ENCODE measurements around the gene KCTD8. TPM values are rescaled to one million over a fixed set of nuclear protein-coding genes. Genes with fewer than 3 reads are reported as not detected.

KCTD8 gene
- total RNA-seq, 1 experiment from 2014 or later = not detected

DNA sequence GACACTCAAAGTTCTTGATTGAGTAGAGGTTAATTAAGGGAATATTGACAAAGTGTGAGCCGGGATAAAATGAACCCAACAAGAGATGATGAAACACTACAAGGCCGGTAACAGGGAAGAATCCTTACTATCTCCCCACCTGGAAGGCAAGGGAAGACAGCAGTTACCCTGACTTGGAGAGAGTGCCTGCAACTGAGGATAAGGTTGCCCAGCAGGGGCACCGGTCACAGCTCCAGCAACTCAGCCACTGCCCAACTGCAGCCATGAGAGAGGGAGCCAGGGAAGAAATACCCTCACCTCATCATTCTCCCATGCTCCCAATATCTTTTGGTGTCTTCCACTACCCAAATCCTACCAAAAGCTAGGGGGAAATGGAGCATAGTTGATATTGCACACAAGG lies 212.7 kb downstream of the KCTD8 start:
- BruUV-seq (replicated peaks) = no TSS peak
- Histone ChIP-seq H3K27ac (ENCODE audit: low read length) (no peak overlapping the region), H3K9me3 (ENCODE audit: control insufficient read depth, insufficient read depth, low read depth, low read length) (no peaks in the 10 kb centered on the region), H3K4me3 (ENCODE audit: low read depth in 2 of 2, low read length in 2 of 2) (no peak overlapping the region), H3K27me3 (ENCODE audit: control insufficient read depth, insufficient read depth, low read length) (no peaks in the 10 kb centered on the region), H3K36me3 (ENCODE audit: control insufficient read depth, insufficient read depth, low read length) (no peaks in the 10 kb centered on the region), H3K4me1 (ENCODE audit: control insufficient read depth, insufficient read depth, low read length) (no peaks in the 10 kb centered on the region)
- intact Hi-C loops (cut with micrococcal nuclease; ENCODE audit: unreplicated experiment) (loop anchor here (10.0 kb wide), 1 partner anchor 61 kb away; no protein-coding TSS in a partner anchor), in situ Hi-C loops (cut with HindIII; ENCODE audit: low pct_unique_long_range_greater_than_20kb, low sequenced_read_pairs) (no loop called here)
- ATAC-seq (no peak), DNase-seq (ENCODE audit: low read depth, low spot score) (no peak)
- ChIA-PET POLR2A (no interaction called here), CTCF (no interaction called here)
- no peak for TF ChIP-seq POLR2AphosphoS5 (IDR thresholded peaks at IDR 0.05; ENCODE audit: low read depth, low read length)

DNA sequence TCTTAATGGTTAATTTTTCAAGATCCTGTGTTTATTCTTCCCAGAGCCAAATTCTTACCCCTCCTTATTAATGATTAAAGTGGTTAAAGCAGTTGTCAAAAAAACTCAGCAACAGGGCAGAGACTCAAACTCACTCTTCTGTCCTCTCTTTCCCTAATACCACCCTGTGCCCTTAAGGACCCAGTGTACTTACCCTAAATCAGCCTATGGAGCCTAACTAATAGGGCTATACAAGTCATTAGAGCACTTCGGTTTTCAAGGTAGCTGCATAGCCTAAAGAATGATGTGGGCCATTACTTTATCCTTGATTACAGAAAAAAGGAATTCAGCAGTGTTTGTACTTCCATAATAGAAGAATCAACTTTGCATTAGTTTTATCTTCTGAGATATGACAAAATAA lies 216.3 kb downstream of the KCTD8 start:
- in situ Hi-C loops (cut with HindIII; ENCODE audit: low pct_unique_long_range_greater_than_20kb, low sequenced_read_pairs) = no loop called here
- TF ChIP-seq REST (IDR thresholded peaks at IDR 0.05; ENCODE audit: insufficient read depth in 1 of 2, low read depth in 2 of 2, low read length in 1 of 2) = no peak

DNA sequence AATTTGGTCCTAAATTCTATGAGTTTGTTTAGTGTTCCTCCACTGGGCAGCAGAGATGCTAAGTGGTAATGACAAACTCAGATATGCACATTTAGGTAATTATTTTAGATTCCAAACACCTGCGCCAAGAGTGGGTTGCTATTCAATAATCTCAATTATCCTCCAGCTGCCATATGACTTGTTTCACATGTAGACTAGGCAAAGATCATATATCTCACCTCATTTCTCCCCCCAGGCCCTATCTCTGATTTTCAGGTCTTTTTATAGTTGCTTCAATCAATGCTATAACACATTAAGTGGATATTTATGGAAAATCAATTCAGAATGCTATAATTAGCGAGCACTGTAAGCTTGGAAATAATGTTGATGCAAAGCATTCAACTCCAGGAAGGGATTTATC lies 217.6 kb downstream of the KCTD8 start:
- in situ Hi-C loops (cut with HindIII; ENCODE audit: low pct_unique_long_range_greater_than_20kb, low sequenced_read_pairs) (no loop called here), intact Hi-C loops (cut with micrococcal nuclease; ENCODE audit: unreplicated experiment) (loop anchor here (10.0 kb wide), 1 partner anchor 56 kb away; no protein-coding TSS in a partner anchor)
- Histone ChIP-seq H3K36me3 (ENCODE audit: control insufficient read depth, insufficient read depth, low read length) (no peaks in the 10 kb centered on the region), H3K9me3 (ENCODE audit: control insufficient read depth, insufficient read depth, low read depth, low read length) (no peaks in the 10 kb centered on the region), H3K27me3 (ENCODE audit: control insufficient read depth, insufficient read depth, low read length) (no peaks in the 10 kb centered on the region), H3K4me3 (ENCODE audit: low read depth in 2 of 2, low read length in 2 of 2) (no peak overlapping the region), H3K27ac (ENCODE audit: low read length) (no peak overlapping the region), H3K4me1 (ENCODE audit: control insufficient read depth, insufficient read depth, low read length) (no peaks in the 10 kb centered on the region)
- ATAC-seq = no peak
- CTCF ChIA-PET = no interaction called here
- BruUV-seq (replicated peaks) = no TSS peak
- DNase-seq (ENCODE audit: low read depth, low spot score) = no peak
- POLR2A ChIA-PET = no interaction called here
- TF ChIP-seq, protein P1, sequence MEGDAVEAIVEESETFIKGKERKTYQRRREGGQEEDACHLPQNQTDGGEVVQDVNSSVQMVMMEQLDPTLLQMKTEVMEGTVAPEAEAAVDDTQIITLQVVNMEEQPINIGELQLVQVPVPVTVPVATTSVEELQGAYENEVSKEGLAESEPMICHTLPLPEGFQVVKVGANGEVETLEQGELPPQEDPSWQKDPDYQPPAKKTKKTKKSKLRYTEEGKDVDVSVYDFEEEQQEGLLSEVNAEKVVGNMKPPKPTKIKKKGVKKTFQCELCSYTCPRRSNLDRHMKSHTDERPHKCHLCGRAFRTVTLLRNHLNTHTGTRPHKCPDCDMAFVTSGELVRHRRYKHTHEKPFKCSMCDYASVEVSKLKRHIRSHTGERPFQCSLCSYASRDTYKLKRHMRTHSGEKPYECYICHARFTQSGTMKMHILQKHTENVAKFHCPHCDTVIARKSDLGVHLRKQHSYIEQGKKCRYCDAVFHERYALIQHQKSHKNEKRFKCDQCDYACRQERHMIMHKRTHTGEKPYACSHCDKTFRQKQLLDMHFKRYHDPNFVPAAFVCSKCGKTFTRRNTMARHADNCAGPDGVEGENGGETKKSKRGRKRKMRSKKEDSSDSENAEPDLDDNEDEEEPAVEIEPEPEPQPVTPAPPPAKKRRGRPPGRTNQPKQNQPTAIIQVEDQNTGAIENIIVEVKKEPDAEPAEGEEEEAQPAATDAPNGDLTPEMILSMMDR (IDR thresholded peaks at IDR 0.05) = no peak
- TF ChIP-seq SIN3A (IDR thresholded peaks at IDR 0.05; ENCODE audit: borderline replicate concordance, insufficient read depth, low read depth, low read length) (no peak), REST (IDR thresholded peaks at IDR 0.05; ENCODE audit: insufficient read depth in 1 of 2, low read depth in 2 of 2, low read length in 1 of 2) (no peak), TCF7L2 (IDR thresholded peaks at IDR 0.05; ENCODE audit: low read depth, low read length) (no peak), POLR2AphosphoS5 (IDR thresholded peaks at IDR 0.05; ENCODE audit: low read depth, low read length) (no peak)

More for the DNA sequence above, 216.3 kb downstream of the KCTD8 start:
- H3K36me3 ChIP-seq (ENCODE audit: control insufficient read depth, insufficient read depth, low read length) = no peaks in the 10 kb centered on the region
- intact Hi-C loops (cut with micrococcal nuclease; ENCODE audit: unreplicated experiment) = loop anchor here (10.0 kb wide), 1 partner anchor 57 kb away; no protein-coding TSS in a partner anchor
- POLR2A ChIA-PET = no interaction called here
- ATAC-seq (no peak), DNase-seq (ENCODE audit: low read depth, low spot score) (no peak)
- no peaks in the 10 kb centered on the region for H3K9me3 ChIP-seq (ENCODE audit: control insufficient read depth, insufficient read depth, low read depth, low read length)
- no peak overlapping the region for H3K27ac ChIP-seq (ENCODE audit: low read length)
- H3K27me3 ChIP-seq (ENCODE audit: control insufficient read depth, insufficient read depth, low read length) = no peaks in the 10 kb centered on the region
- CTCF ChIA-PET = no interaction called here
- H3K4me1 ChIP-seq (ENCODE audit: control insufficient read depth, insufficient read depth, low read length) = no peaks in the 10 kb centered on the region
- no TSS peak for BruUV-seq (replicated peaks)
- H3K4me3 ChIP-seq (ENCODE audit: low read depth in 2 of 2, low read length in 2 of 2) = no peak overlapping the region
